Breast epithelium (tissue), 4 donors: ENCODE measurements around the gene LYST. TPM values are rescaled to one million over a fixed set of nuclear protein-coding genes. Genes with fewer than 3 reads are reported as not detected.

Source experiments
- DNase-seq, 2 donors: peaks; one replicate each; pipeline ENCODE4 v3.0.0-alpha.2; 2019; ENCODE audit warnings: low spot score in 2 of 2
- H3K27ac ChIP-seq, 2 donors: fragments of 200-600 bp; sonication (generic) in 1 of 2; one replicate each; pipeline ENCODE4 v1.5.1; 2016 to 2019; ENCODE audit warnings: mild to moderate bottlenecking in 1 of 2
- H3K27me3 ChIP-seq, 2 donors: fragments of 200-600 bp; sonication (generic) in 1 of 2; one replicate each; pipeline versions ENCODE4 v1.5.1 to v1.6.0; 2017 to 2019; ENCODE audit warnings: control low read depth in 1 of 2, mild to moderate bottlenecking in 1 of 2
- H3K36me3 ChIP-seq: fragments of 200-600 bp; one replicate; pipeline ENCODE4 v1.5.1; 2019
- H3K4me1 ChIP-seq, 2 donors: fragments of 200-600 bp; sonication (generic); one replicate each; pipeline ENCODE4 v1.5.1; 2016 to 2019; ENCODE audit warnings: control low read depth in 1 of 2
- H3K4me3 ChIP-seq, 3 donors: fragments of 200-600 bp; sonication (generic); 1 replicate in 2 of 3; 2 replicates in 1 of 3; pipeline ENCODE4 v1.5.1; 2016 to 2019; ENCODE audit warnings: mild to moderate bottlenecking in 3 of 3, moderate library complexity in 2 of 3
- H3K9me3 ChIP-seq, 2 donors: fragments of 200-600 bp; sonication (generic) in 1 of 2; one replicate each; pipeline ENCODE4 v1.5.1; 2016 to 2019; ENCODE audit warnings: control low read depth in 1 of 2
- CTCF ChIP-seq, 3 donors: fragments of 450-650 bp; IDR thresholded peaks; one replicate each; pipeline ENCODE4 v1.5.1; 2016 to 2017; ENCODE audit warnings: antibody characterized with exemption in 3 of 3, mild to moderate bottlenecking in 3 of 3, moderate library complexity in 3 of 3
- POLR2A ChIP-seq: fragments of 450-650 bp; IDR thresholded peaks from one replicate; pipeline ENCODE4 v1.6.1; 2016; ENCODE audit warnings: antibody characterized with exemption, mild to moderate bottlenecking, moderate library complexity
- POLR2AphosphoS5 ChIP-seq, 3 donors: sonication (generic); formaldehyde crosslinking; IDR thresholded peaks; one replicate each; pipeline ENCODE4 v1.6.1; 2017; ENCODE audit warnings: antibody characterized with exemption in 3 of 3
- intact Hi-C: fragments of 100-400 bp; cut with DNase I; formaldehyde crosslinking; loops from one replicate; pipeline ENCODE4 v1.15.1; 2023; ENCODE audit warnings: low total_unique reads
- total RNA-seq, 3 donors: library from RNA; depleted of rRNA; stranded (reverse); fragments of >200 nt; gene quantifications; one replicate each; pipeline ENCODE4 v1.1.0, GENCODE V29; 2016

Gene LYST
- total RNA-seq, 3 donors from 2014 or later, result 63.3 to 78.3 (median 66.1) TPM

GRCh38 chr1:235821361-235821981 lies 45.2 kb downstream of the LYST start:
- Histone ChIP-seq H3K27ac (no peak overlapping the region), H3K27me3 (no peaks in the 10 kb centered on the region), H3K36me3 (no peaks in the 10 kb centered on the region), H3K4me3 (no peak overlapping the region), H3K9me3 (no peaks in the 10 kb centered on the region), H3K4me1 (no peaks in the 10 kb centered on the region)
- intact Hi-C loops, result no loop called here
- no peak for TF ChIP-seq POLR2AphosphoS5 (IDR thresholded peaks at IDR 0.05)
- no peak for TF ChIP-seq CTCF (IDR thresholded peaks at IDR 0.05)
- TF ChIP-seq POLR2A, result no peak
- no peak for DNase-seq

GRCh38 chr1:235820061-235820460 lies 46.6 kb downstream of the LYST start:
- Histone ChIP-seq H3K27ac (no peak overlapping the region), H3K4me3 (no peak overlapping the region), H3K9me3 (no peaks in the 10 kb centered on the region), H3K4me1 (no peaks in the 10 kb centered on the region), H3K36me3 (no peaks in the 10 kb centered on the region), H3K27me3 (no peaks in the 10 kb centered on the region)
- TF ChIP-seq POLR2A (no peak), CTCF (IDR thresholded peaks at IDR 0.05) (no peak)
- no peak for DNase-seq
- intact Hi-C loops, result no loop called here

GRCh38 chr1:235818632-235819136 lies 48.0 kb downstream of the LYST start:
- no peak overlapping the region for H3K27ac ChIP-seq
- DNase-seq, result no peak
- intact Hi-C loops, result no loop called here
- H3K4me1 ChIP-seq, result no peaks in the 10 kb centered on the region
- TF ChIP-seq POLR2AphosphoS5 (IDR thresholded peaks at IDR 0.05), result no peak
- no peak for TF ChIP-seq POLR2A
- no peak for TF ChIP-seq CTCF (IDR thresholded peaks at IDR 0.05)
- H3K9me3 ChIP-seq, result no peaks in the 10 kb centered on the region
- H3K4me3 ChIP-seq, result no peak overlapping the region
- H3K36me3 ChIP-seq, result no peaks in the 10 kb centered on the region
- H3K27me3 ChIP-seq, result no peaks in the 10 kb centered on the region

- Histone ChIP-seq H3K9me3 (no peaks in the 10 kb centered on the region), H3K27ac (no peak overlapping the region), H3K36me3 (no peaks in the 10 kb centered on the region), H3K4me1 (no peaks in the 10 kb centered on the region), H3K4me3 (no peak overlapping the region), H3K27me3 (no peaks in the 10 kb centered on the region)
- TF ChIP-seq POLR2AphosphoS5 (IDR thresholded peaks at IDR 0.05), result no peak
- TF ChIP-seq POLR2A, result no peak
- no peak for TF ChIP-seq CTCF (IDR thresholded peaks at IDR 0.05)
- intact Hi-C loops, result no loop called here
- DNase-seq, result no peak
Measured at GRCh38 chr1:235817101-235817728, 49.5 kb downstream of the LYST start.

GRCh38 chr1:235809688-235810397 lies 56.9 kb downstream of the LYST start:
- TF ChIP-seq CTCF (IDR thresholded peaks at IDR 0.05), result no peak
- no peak for TF ChIP-seq POLR2AphosphoS5 (IDR thresholded peaks at IDR 0.05)
- TF ChIP-seq POLR2A, result no peak
- DNase-seq, result no peak
- Histone ChIP-seq H3K4me1 (no peaks in the 10 kb centered on the region), H3K36me3 (no peaks in the 10 kb centered on the region), H3K27me3 (no peaks in the 10 kb centered on the region), H3K4me3 (no peak overlapping the region), H3K9me3 (no peaks in the 10 kb centered on the region), H3K27ac (no peak overlapping the region)
- intact Hi-C loops, result loop anchor here (2.0 kb wide), 1 partner anchor 51 kb away; no protein-coding TSS in a partner anchor
